GM18951 (cell line): Measurements from ENCODE around the gene INCENP.
"Not testable (repeated sequence)": the region's sequence is repeated elsewhere in the genome, so short reads cannot be mapped to it uniquely, and the experiment has no call there.

Experiments
- POLR2A ChIP-seq: IDR thresholded peaks from 4 replicates; pipeline ENCODE4 v1.6.1; 2011; ENCODE audit warnings: mild to moderate bottlenecking; ENCODE audit not compliant: insufficient read length, insufficient read depth; ENCODE audit errors: extremely low read depth
- in situ Hi-C: fragments of 300-500 bp; cut with MboI; formaldehyde crosslinking; loops from one replicate; pipeline ENCODE4 v1.12.0; 2022; ENCODE audit warnings: low sequenced_read_pairs, mixed read lengths, inconsistent platforms; ENCODE audit not compliant: unreplicated experiment

The INCENP gene

DNA sequence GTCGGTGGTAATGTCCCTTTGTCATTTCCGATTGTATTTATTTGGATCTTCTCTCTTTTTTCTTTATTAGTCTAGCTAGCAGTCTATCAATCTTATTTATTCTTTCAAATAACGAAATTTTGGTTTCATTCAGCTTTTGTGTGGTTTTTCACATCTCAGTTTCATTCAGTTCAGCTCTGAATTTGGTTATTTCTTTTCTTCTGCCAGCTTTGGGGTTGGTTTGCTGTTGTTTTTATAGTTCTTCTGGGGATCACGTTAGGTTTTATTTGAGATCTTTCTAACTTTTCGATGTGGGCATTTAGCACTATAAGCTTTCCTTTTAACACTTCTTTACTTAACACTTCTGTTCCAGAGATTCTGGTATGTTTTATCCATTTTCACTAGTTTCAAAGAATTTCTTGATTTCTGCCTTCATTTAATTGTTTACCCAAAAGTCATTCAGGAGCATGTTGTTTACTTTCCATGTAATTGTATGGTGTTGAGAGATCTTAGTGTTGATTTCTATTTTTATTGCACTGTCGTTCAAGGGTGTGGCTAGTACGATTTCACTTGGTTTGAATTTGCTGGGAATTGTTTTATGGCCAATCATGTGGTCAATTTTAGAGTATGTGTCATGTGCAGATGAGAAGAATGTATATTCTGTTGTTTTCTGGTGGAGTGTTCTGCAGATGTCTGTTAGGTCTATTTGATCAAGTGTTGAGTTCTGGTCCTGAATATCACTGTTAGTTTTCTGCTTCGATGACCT lies 58.5 kb downstream of the INCENP start:
- TF ChIP-seq POLR2A, result no peak
- in situ Hi-C loops, result no loop called here

GRCh38 chr11:62186195-62186594 lies 62.4 kb downstream of the INCENP start:
- TF ChIP-seq POLR2A, result no peak
- in situ Hi-C loops, result no loop called here

- in situ Hi-C loops, result no loop called here
These were observed 66.2 kb downstream of the INCENP start, which contains the start of gene SCGB1D1 for GRCh38 chr11:62190011-62190410. Gene SCGB1D1 (plus strand): TSS chr11:62190216. CDS start chr11:62190285, 69 bp downstream.

DNA sequence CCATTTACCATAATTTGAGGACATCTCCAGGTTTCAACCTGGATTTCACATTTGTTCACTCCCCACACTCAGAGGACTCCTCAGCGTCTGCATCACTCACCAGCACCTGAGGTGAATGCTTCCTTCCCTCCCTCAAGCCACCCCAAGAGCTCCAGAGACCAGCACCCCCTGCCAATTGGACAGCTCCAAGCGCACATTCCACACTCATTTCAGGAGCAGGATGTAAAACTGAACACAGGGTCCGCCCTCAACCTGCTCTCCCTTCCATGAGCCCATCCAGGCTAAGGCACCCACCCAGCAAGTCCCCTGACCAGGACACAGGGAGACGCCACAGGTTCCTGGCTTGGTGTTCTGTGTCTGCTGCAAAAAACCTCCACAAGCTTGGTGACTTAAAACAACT lies 70.1 kb downstream of the INCENP start:
- in situ Hi-C loops, result no loop called here
- no peak for TF ChIP-seq POLR2A

More at GRCh38 chr11:62190011-62190410, 66.2 kb downstream of the INCENP start, which contains the start of gene SCGB1D1:
- TF ChIP-seq POLR2A, result no peak

GRCh38 chr11:62195010-62195409 lies 71.2 kb downstream of the INCENP start:
- in situ Hi-C loops, result not testable (repeated sequence)

GRCh38 chr11:62195945-62196344 lies 72.1 kb downstream of the INCENP start:
- in situ Hi-C loops, result no loop called here
- no peak for TF ChIP-seq POLR2A

DNA sequence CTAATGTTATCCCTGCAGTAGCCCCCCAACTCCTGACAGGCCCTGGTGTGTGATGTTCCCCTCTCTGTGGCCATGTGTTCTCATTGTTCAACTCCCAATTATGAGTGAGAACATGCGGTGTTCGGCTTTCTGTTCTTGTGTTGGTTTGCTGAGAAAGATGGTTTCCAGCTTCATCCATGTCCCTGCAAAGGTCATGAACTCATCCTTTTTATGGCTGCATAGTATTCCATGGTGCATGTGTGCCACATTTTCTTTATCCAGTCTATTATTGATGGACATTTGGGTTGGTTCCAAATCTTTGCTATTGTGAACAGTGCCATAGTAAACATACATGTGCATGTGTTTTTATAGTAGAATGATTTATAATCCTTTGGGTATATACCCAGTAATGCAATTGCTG lies 73.6 kb downstream of the INCENP start:
- in situ Hi-C loops, result not testable (repeated sequence)

GRCh38 chr11:62201376-62201775 lies 77.6 kb downstream of the INCENP start:
- no peak for TF ChIP-seq POLR2A
- in situ Hi-C loops, result loop anchor here (25.0 kb wide), 1 partner anchor 111 kb away; no protein-coding TSS in a partner anchor
